GM19397 (cell line): Measurements from ENCODE around the gene PI4KA.
"Not testable (repeated sequence)": the region's sequence is repeated elsewhere in the genome, so short reads cannot be mapped to it uniquely, and the experiment has no call there.

Experiments
- ATAC-seq: cut with Tn5 transposase; IDR thresholded peaks from one replicate; pipeline ENCODE4 v1.9.1; 2021; ENCODE audit warnings: mild to moderate bottlenecking, moderate library complexity; ENCODE audit not compliant: unreplicated experiment

Gene PI4KA

GRCh38 chr22:20858615-20859416 is at the start of gene PI4KA, which contains the start of gene SNAP29:
Gene PI4KA (minus strand): TSS chr22:20858811. CDS start chr22:20858725, 86 bp downstream.
Gene SNAP29 (plus strand): TSS chr22:20859007. CDS start chr22:20859111, 104 bp downstream.
- ATAC-seq = peak; percentile 91

GRCh38 chr22:20906387-20906767 is 47.8 kb upstream of the PI4KA start:
- ATAC-seq = no peak

GRCh38 chr22:20905415-20906386 is 47.1 kb upstream of the PI4KA start:
- ATAC-seq = no peak

- ATAC-seq = no peak
Observed at GRCh38 chr22:20904980-20905355, 46.4 kb upstream of the PI4KA start.

- ATAC-seq = no peak
Observed at GRCh38 chr22:20904008-20904979, 45.7 kb upstream of the PI4KA start.

GRCh38 chr22:20903093-20903492 is 44.5 kb upstream of the PI4KA start:
- no peak for ATAC-seq

GRCh38 chr22:20901093-20902033 is 42.8 kb upstream of the PI4KA start:
- ATAC-seq = not testable (repeated sequence)

- ATAC-seq = no peak
Observed at GRCh38 chr22:20899827-20900423, 41.3 kb upstream of the PI4KA start.

GRCh38 chr22:20897737-20898136 is 39.1 kb upstream of the PI4KA start:
- ATAC-seq = not testable (repeated sequence)

- no peak for ATAC-seq
Observed at GRCh38 chr22:20890975-20891374, 32.4 kb upstream of the PI4KA start.

GRCh38 chr22:20889904-20890540 is 31.4 kb upstream of the PI4KA start:
- no peak for ATAC-seq

- ATAC-seq = no peak
Observed at GRCh38 chr22:20889025-20889704, 30.6 kb upstream of the PI4KA start.

- no peak for ATAC-seq
Observed at GRCh38 chr22:20887375-20887774, 28.8 kb upstream of the PI4KA start.

GRCh38 chr22:20885557-20886323 is 27.1 kb upstream of the PI4KA start:
- no peak for ATAC-seq

GRCh38 chr22:20885017-20885556 is 26.5 kb upstream of the PI4KA start:
- ATAC-seq = no peak

- ATAC-seq = no peak
Observed at GRCh38 chr22:20884454-20884853, 25.8 kb upstream of the PI4KA start.

- no peak for ATAC-seq
Observed at GRCh38 chr22:20882855-20883254, 24.2 kb upstream of the PI4KA start.
